ENCODE measurements around the gene PLEKHA7.

The PLEKHA7 gene

GRCh38 chr11:16862726-16863125, 151.5 kb downstream of the PLEKHA7 start:
- no peaks in the 10 kb centered on the region for H3K79me2 ChIP-seq (ENCODE audit: insufficient read depth, low read depth)
- no peaks in the 10 kb centered on the region for H3K36me3 ChIP-seq (ENCODE audit: insufficient read depth)
- H3K27ac ChIP-seq: no peak overlapping the region

GRCh38 chr11:16861862-16862261, 152.4 kb downstream of the PLEKHA7 start:
- peaks cover 5% of the 10 kb centered on the region for H3K4me1 ChIP-seq (ENCODE audit: low read depth, poor library complexity, severe bottlenecking)
- no peak overlapping the region for H2AFZ ChIP-seq (ENCODE audit: low read depth)
- H3K36me3 ChIP-seq (ENCODE audit: insufficient read depth): no peaks in the 10 kb centered on the region
- no peak overlapping the region for H3K4me3 ChIP-seq (IDR thresholded peaks at IDR 0.05; ENCODE audit: insufficient read depth, low read depth, low read length)
- H4K20me1 ChIP-seq (ENCODE audit: insufficient read depth): no peaks in the 10 kb centered on the region
- H3K79me2 ChIP-seq (ENCODE audit: insufficient read depth, low read depth): no peaks in the 10 kb centered on the region
- no peak overlapping the region for H3K4me2 ChIP-seq
- no peak overlapping the region for H3K27ac ChIP-seq
- no peaks in the 10 kb centered on the region for H3K27me3 ChIP-seq (ENCODE audit: insufficient read depth, low read depth)
- no peak overlapping the region for H3K9ac ChIP-seq
- no peak for TF ChIP-seq CTCF (conservative IDR thresholded peaks at IDR 0.05; ENCODE audit: low read depth, low read length)

More at GRCh38 chr11:16862726-16863125, 151.5 kb downstream of the PLEKHA7 start:
- Histone ChIP-seq H3K4me3 (IDR thresholded peaks at IDR 0.05; ENCODE audit: insufficient read depth, low read depth, low read length) (no peak overlapping the region), H2AFZ (ENCODE audit: low read depth) (no peak overlapping the region), H3K4me1 (ENCODE audit: low read depth, poor library complexity, severe bottlenecking) (peaks cover 5% of the 10 kb centered on the region), H3K4me2 (no peak overlapping the region), H3K9ac (no peak overlapping the region), H3K27me3 (ENCODE audit: insufficient read depth, low read depth) (no peaks in the 10 kb centered on the region), H4K20me1 (ENCODE audit: insufficient read depth) (no peaks in the 10 kb centered on the region)
- no peak for TF ChIP-seq CTCF (conservative IDR thresholded peaks at IDR 0.05; ENCODE audit: low read depth, low read length)

DNA sequence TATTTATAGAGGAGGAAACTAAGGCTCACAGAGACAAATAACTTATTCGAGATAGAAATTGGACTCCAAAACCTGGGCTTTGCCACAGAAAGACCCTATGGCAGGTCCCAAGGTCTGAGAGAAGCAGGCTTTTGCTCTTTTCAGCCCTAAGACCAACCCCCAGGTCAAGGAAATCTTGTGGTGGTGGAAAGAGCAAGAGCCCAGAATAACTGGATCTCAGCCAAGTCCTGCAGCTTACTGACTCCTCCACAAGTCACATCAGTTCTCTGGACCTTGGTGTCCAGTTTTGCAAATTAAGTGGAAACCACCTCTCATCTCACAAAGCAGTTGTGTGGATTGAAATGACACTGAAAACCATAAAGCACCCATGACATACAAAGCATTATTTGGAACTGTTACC, 153.6 kb downstream of the PLEKHA7 start:
- Histone ChIP-seq H3K36me3 (ENCODE audit: insufficient read depth) (no peaks in the 10 kb centered on the region), H4K20me1 (ENCODE audit: insufficient read depth) (no peaks in the 10 kb centered on the region), H3K4me1 (ENCODE audit: low read depth, poor library complexity, severe bottlenecking) (peaks cover 5% of the 10 kb centered on the region), H3K27me3 (ENCODE audit: insufficient read depth, low read depth) (no peaks in the 10 kb centered on the region), H3K79me2 (ENCODE audit: insufficient read depth, low read depth) (no peaks in the 10 kb centered on the region), H3K4me3 (IDR thresholded peaks at IDR 0.05; ENCODE audit: insufficient read depth, low read depth, low read length) (no peak overlapping the region), H2AFZ (ENCODE audit: low read depth) (no peak overlapping the region), H3K9ac (no peak overlapping the region), H3K27ac (no peak overlapping the region), H3K4me2 (no peak overlapping the region)
- no peak for TF ChIP-seq CTCF (conservative IDR thresholded peaks at IDR 0.05; ENCODE audit: low read depth, low read length)

- no peak for TF ChIP-seq CTCF (conservative IDR thresholded peaks at IDR 0.05; ENCODE audit: low read depth, low read length)
- Histone ChIP-seq H2AFZ (ENCODE audit: low read depth) (no peak overlapping the region), H4K20me1 (ENCODE audit: insufficient read depth) (no peaks in the 10 kb centered on the region), H3K4me3 (IDR thresholded peaks at IDR 0.05; ENCODE audit: insufficient read depth, low read depth, low read length) (no peak overlapping the region), H3K79me2 (ENCODE audit: insufficient read depth, low read depth) (no peaks in the 10 kb centered on the region), H3K9ac (no peak overlapping the region), H3K27ac (no peak overlapping the region), H3K4me1 (ENCODE audit: low read depth, poor library complexity, severe bottlenecking) (peaks cover 5% of the 10 kb centered on the region), H3K4me2 (no peak overlapping the region), H3K27me3 (ENCODE audit: insufficient read depth, low read depth) (no peaks in the 10 kb centered on the region), H3K36me3 (ENCODE audit: insufficient read depth) (no peaks in the 10 kb centered on the region)
These were observed 154.6 kb downstream of the PLEKHA7 start for GRCh38 chr11:16859651-16860050.
